Head of caudate nucleus (tissue), 42 donors: ENCODE results near the gene EMC8.

ENCODE experiments used
- DNase-seq, 42 donors: peaks; one replicate each; pipeline versions ENCODE4 v3.0.0 to v3.0.0-alpha.2; 2020 to 2021; ENCODE audit warnings: mixed read lengths in 7 of 42
- intact Hi-C: fragments of 100-400 bp; cut with DNase I; formaldehyde crosslinking; loops from one replicate; pipeline ENCODE4 v1.15.0; 2022

Gene EMC8

DNA sequence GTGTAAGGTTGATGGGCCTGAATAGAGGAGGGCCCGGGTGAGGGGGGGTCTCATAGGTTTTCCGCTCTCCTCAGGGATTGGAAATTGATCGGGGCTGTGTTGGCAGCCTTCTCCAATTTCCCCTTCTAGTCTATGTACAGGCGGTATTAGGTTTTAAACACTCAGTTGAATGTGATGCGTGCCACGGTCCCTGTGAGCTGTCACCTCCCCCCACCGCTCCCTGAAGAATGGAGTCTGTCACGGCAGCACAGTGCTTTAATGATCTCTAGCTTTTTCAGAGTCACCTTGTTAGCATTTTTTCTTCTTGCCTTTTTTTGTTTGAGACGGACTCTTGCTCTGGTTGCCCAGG, 951 bp upstream of the EMC8 start:
- intact Hi-C loops: no loop called here

GRCh38 chr16:85798901-85799496, 345 bp downstream of the EMC8 start:
- intact Hi-C loops: no loop called here
- DNase-seq: peak in 9 of 42 donors; percentile 10 to 47 (median 20)

More for the DNA sequence above, 951 bp upstream of the EMC8 start:
- DNase-seq: peak in 3 of 42 donors; percentile 13 to 18 (median 15)

DNA sequence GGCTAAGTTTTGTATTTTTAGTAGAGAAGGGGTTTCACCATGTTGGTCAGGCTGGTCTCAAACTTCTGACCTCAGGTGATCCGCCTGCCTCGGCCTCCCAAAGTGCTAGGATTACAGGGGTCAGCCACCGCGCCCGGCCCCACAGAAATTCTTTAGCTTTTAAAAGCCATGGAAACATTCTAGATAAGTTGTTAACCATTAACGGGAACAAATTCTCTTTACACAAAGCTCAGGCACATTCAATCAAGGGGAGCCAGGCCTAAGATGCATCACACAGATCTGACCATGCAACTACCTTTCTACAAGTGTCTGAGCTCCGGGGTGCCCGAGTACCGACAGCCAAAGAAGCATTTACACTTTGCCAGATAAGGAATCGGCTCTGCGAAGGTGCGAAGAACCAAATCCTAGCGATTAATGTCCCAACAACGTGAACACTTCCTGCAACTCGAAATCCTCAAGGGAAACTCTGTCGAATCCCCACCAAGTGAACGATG, 1.0 kb downstream of the EMC8 start:
- intact Hi-C loops: no loop called here
- DNase-seq: peak in 1 of 42 donors; percentile 23

GRCh38 chr16:85796599-85796998, 2.7 kb downstream of the EMC8 start:
- intact Hi-C loops: no loop called here
- peak in 2 of 42 donors; percentile 13 to 28 for DNase-seq

- peak in 1 of 42 donors; percentile 18 for DNase-seq
- intact Hi-C loops: no loop called here
Observed at GRCh38 chr16:85796152-85796551, 3.2 kb downstream of the EMC8 start.

DNA sequence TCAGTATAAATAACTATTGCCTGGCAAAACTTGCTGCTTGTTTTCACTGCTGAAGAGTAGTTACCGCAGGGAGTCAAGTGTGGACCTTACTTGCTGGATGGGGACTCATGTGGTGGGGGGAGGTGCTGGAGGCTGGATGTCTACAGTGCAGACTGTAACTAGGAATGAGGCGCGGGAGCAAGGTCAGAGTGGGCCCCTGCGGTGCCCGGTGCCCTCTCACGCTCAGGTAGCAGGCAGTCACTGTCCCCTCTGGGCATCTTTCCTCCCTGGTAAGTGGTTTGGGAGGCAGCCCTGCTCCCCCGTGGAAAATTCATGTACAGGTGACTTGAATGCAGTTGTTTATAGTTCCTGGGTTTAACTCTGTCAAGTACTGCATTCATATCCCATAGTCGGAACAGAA, 4.6 kb downstream of the EMC8 start:
- peak in 1 of 42 donors; percentile 4 for DNase-seq
- intact Hi-C loops: no loop called here

GRCh38 chr16:85793662-85794298, 5.6 kb downstream of the EMC8 start:
- DNase-seq: no peak
- intact Hi-C loops: no loop called here

DNA sequence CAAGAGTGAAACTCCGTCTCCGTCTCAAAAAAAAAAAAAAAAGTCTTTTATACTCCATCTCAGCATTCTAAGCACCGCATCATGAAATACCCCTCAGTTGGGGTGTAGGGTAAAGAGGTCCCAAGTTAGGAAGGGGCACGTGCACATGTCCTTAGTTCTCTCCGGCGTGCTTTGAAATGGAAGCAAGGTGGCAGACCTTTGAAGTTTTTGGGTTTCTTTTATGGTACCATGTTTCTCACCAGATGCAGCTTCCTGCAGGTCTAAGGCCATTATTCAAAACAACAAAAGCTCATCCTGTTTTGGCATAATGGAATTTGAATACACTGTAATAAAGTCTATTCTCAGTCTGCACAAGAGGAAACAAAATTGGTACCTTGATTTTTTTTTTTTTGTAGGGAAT, 9.6 kb downstream of the EMC8 start:
- DNase-seq: no peak
- intact Hi-C loops: no loop called here

GRCh38 chr16:85788819-85789218, 10.5 kb downstream of the EMC8 start:
- intact Hi-C loops: no loop called here
- no peak for DNase-seq

- DNase-seq: no peak
- intact Hi-C loops: no loop called here
Observed at GRCh38 chr16:85785927-85786326, 13.4 kb downstream of the EMC8 start.

- DNase-seq: no peak
- intact Hi-C loops: no loop called here
Observed at GRCh38 chr16:85784813-85785212, 14.5 kb downstream of the EMC8 start.

DNA sequence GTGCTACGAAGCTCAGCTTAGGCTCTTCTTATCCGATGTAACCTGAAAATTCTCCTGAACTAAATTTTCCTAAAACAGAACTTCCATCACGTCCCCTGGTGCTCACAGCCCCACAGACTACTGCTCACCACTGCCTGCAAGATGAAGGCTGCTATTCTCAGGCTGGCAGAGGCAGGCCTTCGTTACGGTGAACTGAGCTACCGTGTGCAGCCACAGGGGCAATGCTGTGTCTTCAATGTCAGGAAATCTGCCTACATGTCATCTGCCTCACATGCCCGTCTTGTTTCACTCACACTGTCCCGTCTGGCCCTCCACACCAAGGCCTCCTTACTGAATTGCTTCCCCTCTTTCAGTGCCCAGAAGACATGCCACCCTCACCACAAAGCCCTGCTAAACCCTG, 15.9 kb downstream of the EMC8 start:
- intact Hi-C loops: no loop called here
- DNase-seq: no peak

- peak in 1 of 42 donors; percentile 17 for DNase-seq
- intact Hi-C loops: no loop called here
Observed at GRCh38 chr16:85782451-85782850, 16.9 kb downstream of the EMC8 start.

GRCh38 chr16:85781695-85782370, 17.5 kb downstream of the EMC8 start:
- intact Hi-C loops: no loop called here
- peak; percentile 25 to 87 (median 69) for DNase-seq

- DNase-seq: no peak
- intact Hi-C loops: no loop called here
Observed at GRCh38 chr16:85781156-85781555, 18.2 kb downstream of the EMC8 start.

DNA sequence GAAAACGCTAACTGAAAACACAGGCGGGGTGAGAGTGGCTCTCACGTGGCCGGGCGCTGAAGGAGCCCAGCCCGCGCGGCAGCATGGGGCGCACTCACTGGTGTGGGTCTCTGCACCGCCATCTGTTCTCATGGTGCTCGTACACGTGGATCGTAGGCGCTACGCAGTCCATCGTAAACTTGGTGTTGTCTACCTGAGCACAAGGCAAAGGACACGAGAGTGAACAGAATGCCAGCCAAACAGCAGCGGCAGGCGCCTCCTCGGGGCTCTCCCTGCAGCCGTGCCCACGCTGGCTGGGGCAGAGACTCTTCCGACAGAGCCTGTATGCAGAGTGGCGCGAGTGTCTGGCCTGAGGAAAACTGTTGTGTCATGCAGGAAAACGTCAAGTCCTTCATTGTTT, 19.1 kb downstream of the EMC8 start:
- DNase-seq: no peak
- intact Hi-C loops: no loop called here

DNA sequence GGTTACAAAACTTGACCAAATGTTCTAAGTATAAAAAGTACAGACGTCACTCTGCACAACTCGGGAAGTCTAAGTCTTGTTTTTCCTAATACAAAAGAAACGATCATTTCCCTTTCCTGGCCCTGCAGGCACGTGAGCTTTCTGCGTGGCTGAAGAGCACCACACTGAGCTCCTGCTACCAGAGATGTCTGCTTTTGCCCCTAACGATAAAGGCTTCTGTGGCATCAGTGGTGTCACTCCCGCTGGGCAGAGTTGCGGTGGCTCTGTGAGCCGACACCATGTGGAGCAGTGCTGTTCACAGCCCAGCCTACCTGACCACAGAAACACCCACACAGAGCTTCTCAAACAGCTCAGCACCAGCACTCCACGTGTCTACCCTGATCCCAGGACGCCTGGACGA, 20.5 kb downstream of the EMC8 start:
- DNase-seq: peak in 1 of 42 donors; percentile 10
- intact Hi-C loops: no loop called here

- DNase-seq: no peak
- intact Hi-C loops: no loop called here
Observed at GRCh38 chr16:85777583-85778310, 21.6 kb downstream of the EMC8 start.

GRCh38 chr16:85774811-85775210, 24.5 kb downstream of the EMC8 start:
- DNase-seq: no peak
- intact Hi-C loops: no loop called here

GRCh38 chr16:85774136-85774535, 25.2 kb downstream of the EMC8 start:
- DNase-seq: no peak
- intact Hi-C loops: no loop called here
